Measurements from ENCODE around the gene BLVRB.

GRCh38 chr19:40419780-40420179 lies 45.8 kb downstream of the BLVRB start:
- TF ChIP-seq POLR2A (IDR thresholded peaks at IDR 0.05) = no peak
- no peak for TF ChIP-seq CTCF (IDR thresholded peaks at IDR 0.05)
- no peak for TF ChIP-seq POLR2AphosphoS5 (IDR thresholded peaks at IDR 0.05)
- no peak for TF ChIP-seq EP300 (IDR thresholded peaks at IDR 0.05)
